Vagina (tissue), 2 donors: ENCODE results near the gene ATN1.

ENCODE experiments used
- CTCF ChIP-seq, 3 experiments: fragments of 450-650 bp in 2 of 3; fragments of 200-600 bp in 1 of 3; sonication (generic) in 1 of 3; IDR thresholded peaks; one replicate each; pipeline ENCODE4 v1.5.1; 2017 to 2019; ENCODE audit warnings: antibody characterized with exemption in 3 of 3, mild to moderate bottlenecking in 2 of 3, moderate library complexity in 2 of 3
- POLR2A ChIP-seq, 2 donors: fragments of 450-650 bp; IDR thresholded peaks; one replicate each; pipeline ENCODE4 v1.6.1; 2017; ENCODE audit warnings: antibody characterized with exemption in 2 of 2, mild to moderate bottlenecking in 2 of 2, moderate library complexity in 2 of 2
- POLR2AphosphoS5 ChIP-seq, 2 donors: sonication (generic); formaldehyde crosslinking; IDR thresholded peaks; one replicate each; pipeline ENCODE4 v1.9.0; 2017; ENCODE audit warnings: antibody characterized with exemption in 2 of 2, mild to moderate bottlenecking in 2 of 2, low read depth in 1 of 2; ENCODE audit not compliant: insufficient read depth in 1 of 2

- no peak for TF ChIP-seq CTCF (IDR thresholded peaks at IDR 0.05)
- no peak for TF ChIP-seq POLR2AphosphoS5 (IDR thresholded peaks at IDR 0.05; ENCODE audit: insufficient read depth in 1 of 2, low read depth in 1 of 2)
- TF ChIP-seq POLR2A (IDR thresholded peaks at IDR 0.05), result no peak
Observed at GRCh38 chr12:6899427-6899826, 28.3 kb upstream of the ATN1 start.
